Calu3 (cell line): ENCODE data around the gene SERPINA5. TPM values are rescaled to one million over a fixed set of nuclear protein-coding genes. Genes with fewer than 3 reads are reported as not detected.

ENCODE experiments used
- BruUV-seq: library from RNA; stranded (reverse); fragments of 400-500 nt; replicated peaks from 2 replicates; lab custom pipeline; 2021; lab: Mats Ljungman, UMichigan
- CTCF ChIA-PET: fragments of 300-600 bp; sonication (Branson Sonifier 250); formaldehyde crosslinking; loops from one replicate; lab custom pipeline; 2022; ENCODE audit warnings: antibody characterized with exemption; lab: Charles Lee
- DNase-seq: peaks from one replicate; pipeline ENCODE4 v3.0.0; 2022
- H3K27ac Mint-ChIP-seq: one replicate; pipeline ENCODE4 v1.8.0; 2022; ENCODE audit warnings: mixed read lengths; ENCODE audit not compliant: unreplicated experiment
- H3K27me3 Mint-ChIP-seq: one replicate; pipeline ENCODE4 v1.8.0; 2022; ENCODE audit warnings: mixed read lengths; ENCODE audit not compliant: unreplicated experiment
- H3K36me3 Mint-ChIP-seq: one replicate; pipeline ENCODE4 v1.8.0; 2022; ENCODE audit warnings: mild to moderate bottlenecking, moderate library complexity, mixed read lengths; ENCODE audit not compliant: insufficient read depth, unreplicated experiment
- H3K4me1 Mint-ChIP-seq: one replicate; pipeline ENCODE4 v1.8.0; 2022; ENCODE audit warnings: mild to moderate bottlenecking, low read depth, mixed read lengths; ENCODE audit not compliant: unreplicated experiment
- H3K4me3 Mint-ChIP-seq: one replicate; pipeline ENCODE4 v1.8.0; 2022; ENCODE audit warnings: mild to moderate bottlenecking, low read depth, moderate library complexity, mixed read lengths; ENCODE audit not compliant: unreplicated experiment
- H3K9me3 Mint-ChIP-seq: one replicate; pipeline ENCODE4 v1.8.0; 2022; ENCODE audit warnings: low read depth, mixed read lengths; ENCODE audit not compliant: unreplicated experiment
- CTCF ChIP-seq: fragments of 200-600 bp; IDR thresholded peaks from one replicate; pipeline ENCODE4 v1.8.0; 2022; ENCODE audit warnings: antibody characterized with exemption; ENCODE audit not compliant: unreplicated experiment
- intact Hi-C: fragments of 100-400 bp; cut with micrococcal nuclease; formaldehyde crosslinking; loops from one replicate; pipeline ENCODE4 v1.10.0; 2022; ENCODE audit not compliant: unreplicated experiment
- total RNA-seq: library from RNA; stranded (reverse); gene quantifications from 2 replicates; pipeline ENCODE4 v1.2.3, GENCODE V29; 2022

The SERPINA5 gene
- total RNA-seq, 1 experiment from 2014 or later = 20.7 TPM

- DNase-seq = no peak
- Mint-ChIP-seq H3K36me3 (peaks cover 57% of the 10 kb centered on the region), H3K4me1 (peaks cover 71% of the 10 kb centered on the region), H3K4me3 (no peak overlapping the region), H3K27me3 (no peaks in the 10 kb centered on the region), H3K9me3 (peaks cover 2% of the 10 kb centered on the region), H3K27ac (peak overlapping the region; percentile 95)
- no TSS peak for BruUV-seq
- CTCF ChIA-PET = no interaction called here
- no peak for TF ChIP-seq CTCF
- intact Hi-C loops = no loop called here
These were observed 14.7 kb downstream of the SERPINA5 start for GRCh38 chr14:94595912-94596311.

DNA sequence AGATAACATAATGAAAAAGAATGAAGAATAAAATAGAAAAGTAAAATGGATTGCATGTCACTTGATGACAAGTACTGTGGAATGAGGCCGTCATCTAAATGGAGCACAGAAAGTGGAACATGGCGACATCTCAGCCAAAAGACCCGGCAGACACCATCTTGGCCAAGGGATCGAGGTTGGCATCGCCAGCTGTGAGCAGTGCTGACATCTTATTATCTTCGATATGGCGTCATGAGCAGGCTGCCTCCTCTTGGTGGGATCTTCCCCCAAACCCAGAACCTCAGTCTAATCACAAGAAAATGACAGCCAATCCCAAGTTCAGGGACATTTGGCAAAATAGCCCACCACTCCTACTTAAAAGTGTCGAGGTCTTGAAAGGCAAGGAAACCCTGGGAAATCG, 15.1 kb downstream of the SERPINA5 start:
- CTCF ChIA-PET = no interaction called here
- Mint-ChIP-seq H3K4me3 (no peak overlapping the region), H3K27me3 (no peaks in the 10 kb centered on the region), H3K4me1 (peaks cover 76% of the 10 kb centered on the region), H3K36me3 (peaks cover 59% of the 10 kb centered on the region), H3K27ac (peak overlapping the region; percentile 95), H3K9me3 (peaks cover 4% of the 10 kb centered on the region)
- TF ChIP-seq CTCF = no peak
- DNase-seq = no peak
- BruUV-seq = no TSS peak
- intact Hi-C loops = no loop called here

GRCh38 chr14:94597788-94598187, 16.6 kb downstream of the SERPINA5 start:
- BruUV-seq = no TSS peak
- Mint-ChIP-seq H3K36me3 (peaks cover 51% of the 10 kb centered on the region), H3K27ac (peak overlapping the region; percentile 95), H3K9me3 (peaks cover 4% of the 10 kb centered on the region), H3K27me3 (no peaks in the 10 kb centered on the region), H3K4me3 (peak overlapping the region; percentile 46), H3K4me1 (peaks cover 84% of the 10 kb centered on the region)
- CTCF ChIA-PET = interaction anchor here (1.6 to 3.7 kb wide), 4 partner anchors 13 to 164 kb away, joined by 8 to 76 read pairs (median 16); partner anchors contain the start of gene SERPINA3
- no peak for TF ChIP-seq CTCF
- no peak for DNase-seq
- intact Hi-C loops = no loop called here

DNA sequence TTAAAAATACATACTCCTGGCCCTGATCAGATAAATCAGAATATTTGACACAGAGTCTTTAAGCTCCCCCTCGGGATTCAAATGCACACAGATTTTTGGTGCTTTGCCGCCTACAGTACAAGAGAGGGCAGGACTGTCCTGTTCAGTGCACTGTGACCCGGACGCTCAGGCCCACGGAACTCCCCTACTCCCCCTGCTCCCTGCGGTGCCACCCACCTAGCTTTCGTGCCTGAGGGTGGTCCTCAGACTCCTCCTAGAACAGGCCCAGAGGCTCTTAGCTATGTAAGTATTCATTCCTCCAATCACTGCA, 17.2 kb downstream of the SERPINA5 start:
- H3K36me3 Mint-ChIP-seq = peaks cover 51% of the 10 kb centered on the region
- CTCF ChIA-PET = interaction anchor here (0.6 to 3.7 kb wide), 6 partner anchors 13 to 165 kb away, joined by 3 to 76 read pairs (median 14); partner anchors contain the start of gene SERPINA3
- no peak for TF ChIP-seq CTCF
- H3K9me3 Mint-ChIP-seq = peaks cover 4% of the 10 kb centered on the region
- no peaks in the 10 kb centered on the region for H3K27me3 Mint-ChIP-seq
- H3K4me1 Mint-ChIP-seq = peaks cover 84% of the 10 kb centered on the region
- intact Hi-C loops = no loop called here
- DNase-seq = no peak
- H3K4me3 Mint-ChIP-seq = peak overlapping the region; percentile 46
- TSS peak; percentile 61 for BruUV-seq
- H3K27ac Mint-ChIP-seq = peak overlapping the region; percentile 95
